Stimulated activated CD4-positive, alpha-beta T cell treated with anti-CD3 and anti-CD28 coated beads, Interleukin-2, amount 100 ng/mL, for 48 hours (primary cell): ENCODE results near the gene GORASP1.

Experiments
- DNase-seq, 2 donors: peaks; one replicate each; pipeline ENCODE4 v3.0.0-alpha.2; 2020

Gene GORASP1

DNA sequence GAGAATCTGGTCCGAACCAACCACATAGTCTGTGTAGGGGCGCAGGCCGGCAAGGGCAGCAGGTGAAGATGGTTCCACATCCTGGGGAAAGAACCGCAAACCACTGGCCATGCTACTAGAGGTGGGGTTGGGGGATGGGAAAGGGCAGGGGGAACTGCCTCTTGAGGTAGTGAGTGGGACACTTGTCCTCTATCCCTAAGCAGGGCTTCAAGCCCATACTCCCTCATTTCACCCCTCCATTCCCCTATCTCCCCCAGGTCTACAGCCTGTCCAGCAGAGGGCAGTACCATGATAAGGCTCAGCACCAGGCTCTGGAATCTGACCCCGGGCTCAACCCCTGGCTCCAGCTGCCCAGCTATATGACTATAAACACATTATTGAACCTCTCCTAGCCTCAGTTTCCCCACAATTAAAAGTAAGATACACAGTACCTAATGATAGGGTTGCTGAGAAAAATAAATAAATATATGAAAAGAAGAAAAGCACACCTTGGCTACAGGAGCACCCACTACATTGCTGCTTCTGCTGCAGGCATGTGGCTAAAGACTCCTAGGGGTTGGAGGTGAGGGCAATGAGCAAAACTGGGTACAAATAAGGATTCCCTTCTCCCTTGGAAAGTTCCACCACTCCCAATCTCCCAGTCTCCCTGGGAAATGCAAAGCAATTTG, 6.3 kb downstream of the GORASP1 start:
- DNase-seq: peak; percentile 23 to 39

- DNase-seq: no peak
Observed at GRCh38 chr3:39100500-39100886, 6.9 kb downstream of the GORASP1 start.

DNA sequence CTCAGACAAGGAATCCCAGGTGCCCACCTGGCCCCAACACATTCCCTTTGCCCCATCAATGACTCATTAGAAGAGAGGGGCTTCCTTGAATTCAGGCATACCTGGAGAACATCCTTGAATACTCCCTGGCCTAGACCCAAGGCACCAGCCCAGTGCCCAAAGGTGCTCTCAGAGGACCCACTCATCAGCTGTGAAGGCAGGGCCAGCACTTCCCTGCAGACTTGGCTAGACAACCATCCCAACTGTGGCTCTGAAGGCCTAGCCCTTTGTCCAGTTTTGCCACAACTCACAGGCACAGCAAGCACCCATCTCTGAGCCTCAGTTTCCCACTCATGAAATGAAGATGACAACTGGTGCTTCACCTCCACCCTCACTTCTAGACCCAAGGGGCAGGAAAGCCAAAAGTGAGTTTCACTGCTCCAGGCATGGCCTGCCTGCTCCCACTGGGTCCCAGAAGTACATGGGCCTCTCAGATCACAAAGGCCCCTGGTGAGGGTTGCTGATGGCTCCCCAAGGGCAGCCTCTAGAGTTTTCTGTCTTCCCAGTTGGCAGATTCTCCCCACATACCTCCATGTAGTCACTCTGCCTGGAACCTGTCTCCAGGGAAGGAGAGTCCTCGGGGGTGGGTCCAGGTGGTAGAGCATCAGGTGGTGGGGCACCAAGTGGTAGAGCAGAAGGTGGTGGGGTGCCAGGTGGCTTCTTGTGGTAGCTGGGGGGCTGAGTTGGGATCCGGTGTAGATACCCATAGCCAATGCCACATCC, 7.5 kb downstream of the GORASP1 start:
- no peak for DNase-seq

GRCh38 chr3:39099242-39099641, 8.2 kb downstream of the GORASP1 start:
- DNase-seq: no peak

DNA sequence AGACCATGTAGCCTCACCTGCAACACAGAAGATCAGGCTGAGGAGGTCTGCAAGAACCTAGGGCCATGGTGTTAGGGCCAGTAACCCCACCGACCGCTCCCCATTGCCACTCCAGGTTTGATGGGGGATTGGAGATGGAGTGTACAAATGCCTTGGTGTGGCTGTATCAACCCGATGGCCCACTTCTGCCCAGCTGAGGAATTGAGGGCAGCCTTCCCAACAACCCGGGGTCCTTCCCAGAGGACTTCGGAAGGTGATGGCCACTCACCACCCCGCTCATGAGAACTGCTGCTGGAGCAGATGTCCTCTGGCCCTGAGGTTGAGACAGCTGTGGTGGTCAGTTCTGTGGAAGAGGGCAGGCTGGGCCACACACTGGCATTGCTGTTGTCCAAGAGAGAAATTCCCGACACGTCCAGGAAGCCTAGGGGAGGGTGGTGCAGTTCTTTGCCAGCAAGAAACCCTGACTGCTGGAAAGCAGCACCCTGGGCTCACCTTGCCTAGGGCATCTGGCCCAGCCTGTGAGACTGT, 8.9 kb downstream of the GORASP1 start:
- no peak for DNase-seq

DNA sequence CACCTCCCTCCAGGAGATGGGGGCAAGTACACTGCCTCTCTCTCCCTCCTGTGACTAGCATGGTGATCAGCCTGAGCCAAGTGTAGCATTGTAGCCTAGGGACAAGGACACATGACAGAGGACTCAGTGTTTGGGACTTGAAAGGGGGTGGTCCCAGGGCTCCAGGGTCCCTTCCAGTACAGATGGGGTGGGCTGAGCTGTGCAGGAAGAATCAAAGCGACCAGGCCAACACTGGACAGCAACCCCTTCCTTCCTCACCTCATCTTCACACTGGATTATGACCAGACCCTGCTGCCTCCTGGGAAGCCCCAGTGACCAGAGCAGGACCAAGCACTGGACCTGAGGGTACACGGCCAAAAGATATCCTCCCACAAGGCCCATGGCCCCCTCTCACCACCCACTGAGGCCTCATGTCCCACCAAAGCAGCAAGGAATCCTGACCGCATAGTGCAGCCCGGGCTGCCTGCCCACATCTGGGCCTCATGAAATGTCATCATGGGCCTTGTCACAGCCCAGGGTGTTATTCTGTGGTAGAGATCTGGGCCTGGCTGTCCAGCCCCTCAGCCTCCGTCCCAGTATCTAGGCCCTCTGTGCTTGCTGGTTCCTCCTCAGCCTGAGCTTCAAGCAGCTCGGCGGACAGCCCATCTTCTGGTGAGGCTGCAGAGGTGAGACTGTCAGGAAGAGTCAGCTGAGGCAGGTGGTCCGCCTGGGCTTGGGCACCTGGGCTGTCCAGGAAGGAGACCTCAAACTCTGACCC, 9.5 kb downstream of the GORASP1 start:
- no peak for DNase-seq

GRCh38 chr3:39096775-39097174, 10.7 kb downstream of the GORASP1 start:
- no peak for DNase-seq

GRCh38 chr3:39095778-39096177, 11.6 kb downstream of the GORASP1 start:
- DNase-seq: no peak

- no peak for DNase-seq
Observed at GRCh38 chr3:39094851-39095677, 12.4 kb downstream of the GORASP1 start.

DNA sequence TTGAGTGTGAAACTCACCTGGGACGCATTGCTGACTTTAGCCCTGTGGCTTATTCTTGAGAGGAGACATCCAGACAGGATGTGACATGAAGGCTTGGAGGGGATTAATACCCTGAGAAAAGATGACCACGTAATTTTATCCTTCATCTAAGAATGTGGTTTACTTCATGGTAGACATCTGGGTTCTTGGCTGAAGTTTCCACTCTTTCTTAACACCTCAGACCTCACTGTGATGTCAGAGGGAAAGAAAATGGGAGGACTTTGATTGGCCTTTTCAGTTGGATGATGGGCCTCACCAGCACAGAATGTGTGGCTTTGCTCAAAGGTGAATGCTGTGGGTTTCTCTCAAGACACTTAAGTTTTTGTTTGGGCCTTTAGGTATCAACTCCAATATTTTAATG, 16.5 kb downstream of the GORASP1 start:
- DNase-seq: no peak

- DNase-seq: no peak
Observed at GRCh38 chr3:39088889-39089288, 18.5 kb downstream of the GORASP1 start.

DNA sequence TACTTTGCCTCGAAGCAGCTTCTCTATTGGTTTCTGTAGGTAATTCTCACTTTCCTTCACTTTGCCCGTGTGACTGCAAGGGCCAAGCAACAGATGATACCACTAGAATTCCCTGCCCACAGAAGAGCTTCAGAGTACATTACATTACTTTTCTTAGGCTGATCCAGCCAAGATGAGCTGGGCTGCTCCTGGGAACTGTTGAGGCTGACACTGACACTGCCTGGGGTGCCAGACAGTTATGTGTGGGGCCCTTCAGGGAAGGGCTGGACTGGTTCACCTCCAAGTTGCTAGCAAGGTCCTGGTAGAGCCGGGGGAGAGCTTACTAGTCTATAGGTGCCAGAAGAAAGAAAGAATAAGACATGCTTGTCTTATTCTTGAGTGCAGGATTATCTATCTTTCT, 19.0 kb downstream of the GORASP1 start:
- DNase-seq: no peak

- no peak for DNase-seq
Observed at GRCh38 chr3:39086144-39086543, 21.3 kb downstream of the GORASP1 start.

DNA sequence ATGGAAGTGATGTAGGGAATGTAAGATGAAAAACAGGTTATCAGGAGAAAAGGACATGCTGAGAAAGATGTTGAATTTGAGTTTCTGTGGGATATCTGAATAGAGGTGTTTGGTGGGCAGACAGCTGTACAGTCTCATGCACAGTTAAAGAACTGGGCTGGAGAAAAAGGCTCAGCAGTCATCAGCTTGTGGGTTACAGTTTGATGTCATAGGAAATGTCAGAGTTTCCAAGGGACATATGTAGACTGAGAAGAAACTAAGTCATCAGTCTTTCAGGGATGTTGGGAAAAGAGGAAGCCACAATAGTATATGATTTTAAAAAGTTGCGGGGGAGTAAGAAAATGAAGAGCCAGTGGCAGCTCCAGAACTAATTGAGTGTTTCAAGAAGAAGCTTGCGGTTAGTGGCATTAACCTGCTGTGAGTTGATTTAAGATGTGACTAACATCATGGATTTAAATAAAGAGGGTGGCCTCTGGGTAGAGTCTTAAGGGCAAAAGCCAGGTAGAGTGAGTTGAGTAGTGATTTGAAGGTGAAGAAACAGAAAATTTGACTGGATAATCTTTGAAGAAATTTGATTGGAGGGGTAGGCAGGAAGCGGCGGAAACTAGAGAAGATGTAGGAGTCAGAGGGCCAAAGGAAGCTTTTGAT, 24.6 kb downstream of the GORASP1 start:
- no peak for DNase-seq

GRCh38 chr3:39080026-39080425, 27.4 kb downstream of the GORASP1 start:
- no peak for DNase-seq

GRCh38 chr3:39079530-39079929, 27.9 kb downstream of the GORASP1 start:
- DNase-seq: no peak

DNA sequence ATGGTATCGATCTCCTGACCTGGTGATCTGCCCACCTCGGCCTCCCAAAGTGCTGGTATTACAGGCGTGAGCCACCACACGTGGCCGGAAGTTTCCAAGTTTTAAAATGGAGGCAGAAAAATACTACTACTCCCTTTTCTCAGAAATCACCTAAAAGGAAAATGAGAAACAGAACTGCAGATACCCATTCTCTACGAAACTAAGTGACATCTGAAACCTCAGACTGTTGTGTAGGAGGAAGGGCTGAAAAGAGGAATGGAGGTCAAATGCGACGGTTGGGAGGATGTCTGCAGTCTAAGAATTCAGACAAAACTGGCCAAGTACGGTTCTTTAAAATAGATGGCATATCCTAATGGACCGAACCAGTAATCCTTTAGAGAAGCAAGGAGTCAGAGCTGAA, 31.5 kb downstream of the GORASP1 start:
- no peak for DNase-seq

DNA sequence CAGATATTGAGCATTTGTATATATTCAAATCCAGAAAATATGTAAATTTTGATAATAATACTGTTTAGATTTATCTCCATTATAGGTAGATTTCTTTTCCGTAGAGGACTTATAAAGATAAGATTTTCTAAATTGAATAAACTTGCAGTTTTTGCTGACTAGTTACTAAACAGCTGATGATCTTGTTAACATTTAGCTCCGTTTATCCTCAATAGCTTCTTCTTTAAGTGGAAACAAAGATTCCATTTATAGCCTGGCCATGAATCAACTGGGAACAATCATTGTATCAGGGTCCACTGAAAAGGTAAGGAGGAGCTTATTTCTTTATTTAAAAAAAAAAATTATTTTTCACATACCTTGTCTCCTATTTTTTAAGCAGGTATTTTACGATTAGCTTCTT, 38.9 kb downstream of the GORASP1 start:
- DNase-seq: no peak

DNA sequence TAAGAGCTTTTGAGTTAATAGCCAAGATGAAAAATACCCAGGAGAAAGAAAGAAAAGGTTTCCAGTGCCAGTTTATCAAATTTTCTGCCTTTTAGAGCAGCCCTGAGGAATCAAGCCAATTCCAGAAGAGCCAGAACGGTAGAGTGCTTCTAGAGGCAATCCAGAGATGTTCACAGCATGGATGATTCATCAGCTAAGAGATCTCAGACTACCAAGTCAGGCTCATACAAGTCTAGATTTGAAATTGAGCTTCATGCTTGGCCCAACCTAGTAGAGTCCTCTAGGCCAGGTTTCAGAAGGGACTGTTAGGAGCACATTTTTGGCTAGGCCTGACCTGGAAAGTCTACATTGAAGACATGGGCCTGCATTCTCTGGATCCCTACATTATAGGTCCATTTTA, 40.1 kb downstream of the GORASP1 start:
- no peak for DNase-seq

- no peak for DNase-seq
Observed at GRCh38 chr3:39065197-39065596, 42.2 kb downstream of the GORASP1 start.

DNA sequence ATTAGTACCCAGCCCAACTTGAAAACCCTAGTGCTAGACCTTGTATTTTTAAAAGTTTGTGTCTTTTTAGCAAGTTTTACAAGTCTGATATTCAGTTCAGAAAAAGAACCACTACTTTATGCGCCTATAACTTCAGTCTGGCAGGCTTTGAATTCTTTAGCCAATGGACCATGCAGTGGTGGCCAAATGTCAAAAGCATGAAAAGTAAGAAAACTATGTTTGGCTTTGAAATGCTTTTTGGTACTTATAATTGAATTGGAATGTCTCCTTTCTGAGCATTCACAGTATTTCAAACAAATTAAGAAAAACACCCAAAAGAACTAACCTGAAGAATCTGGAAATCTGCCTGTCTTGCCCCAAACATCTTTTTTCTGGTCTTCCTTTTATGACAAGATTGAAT, 42.8 kb downstream of the GORASP1 start:
- DNase-seq: no peak

GRCh38 chr3:39063143-39063542, 44.3 kb downstream of the GORASP1 start:
- DNase-seq: no peak
